ENCODE data around the gene TNRC6B. TPM values are rescaled to one million over a fixed set of nuclear protein-coding genes. Genes with fewer than 3 reads are reported as not detected.
A peak's percentile ranks its signal among the peaks of the same experiment; 100 is the strongest.

TNRC6B gene
- polyA plus RNA-seq, 3 donors = 7.2 to 16.5 (median 11.8) TPM

DNA sequence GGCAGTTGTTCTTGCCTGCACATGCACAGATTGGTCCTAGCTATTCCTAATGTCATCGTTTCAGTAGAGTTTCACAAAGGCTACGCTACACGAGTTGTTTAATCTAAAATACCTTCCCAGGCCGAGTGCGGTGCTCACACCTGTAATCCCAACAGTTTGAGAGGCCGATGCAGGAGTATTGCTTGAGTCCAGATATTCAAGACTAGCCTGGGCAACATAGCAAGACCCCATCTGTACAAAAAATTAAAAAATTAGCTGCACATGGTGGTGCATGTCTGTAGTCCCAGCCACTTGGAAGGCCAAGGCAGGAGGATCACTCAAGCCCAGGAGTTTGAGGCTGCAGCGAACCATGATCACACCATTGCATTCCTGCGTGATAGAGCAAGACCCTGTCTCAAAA is 56.2 kb downstream of the TNRC6B start:
- H3K27me3 Mint-ChIP-seq (ENCODE audit: low read depth in 3 of 3) = peaks cover 0 to 1% (median 0%) of the 10 kb centered on the region in 3 donors
- TF ChIP-seq, protein P1, sequence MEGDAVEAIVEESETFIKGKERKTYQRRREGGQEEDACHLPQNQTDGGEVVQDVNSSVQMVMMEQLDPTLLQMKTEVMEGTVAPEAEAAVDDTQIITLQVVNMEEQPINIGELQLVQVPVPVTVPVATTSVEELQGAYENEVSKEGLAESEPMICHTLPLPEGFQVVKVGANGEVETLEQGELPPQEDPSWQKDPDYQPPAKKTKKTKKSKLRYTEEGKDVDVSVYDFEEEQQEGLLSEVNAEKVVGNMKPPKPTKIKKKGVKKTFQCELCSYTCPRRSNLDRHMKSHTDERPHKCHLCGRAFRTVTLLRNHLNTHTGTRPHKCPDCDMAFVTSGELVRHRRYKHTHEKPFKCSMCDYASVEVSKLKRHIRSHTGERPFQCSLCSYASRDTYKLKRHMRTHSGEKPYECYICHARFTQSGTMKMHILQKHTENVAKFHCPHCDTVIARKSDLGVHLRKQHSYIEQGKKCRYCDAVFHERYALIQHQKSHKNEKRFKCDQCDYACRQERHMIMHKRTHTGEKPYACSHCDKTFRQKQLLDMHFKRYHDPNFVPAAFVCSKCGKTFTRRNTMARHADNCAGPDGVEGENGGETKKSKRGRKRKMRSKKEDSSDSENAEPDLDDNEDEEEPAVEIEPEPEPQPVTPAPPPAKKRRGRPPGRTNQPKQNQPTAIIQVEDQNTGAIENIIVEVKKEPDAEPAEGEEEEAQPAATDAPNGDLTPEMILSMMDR (IDR thresholded peaks at IDR 0.05) = no peak
- no peaks in the 10 kb centered on the region for H3K9me3 ChIP-seq (replicated peaks in 1 of 2; ENCODE audit: control insufficient read depth in 1 of 2, insufficient read depth in 1 of 2, low read length in 2 of 2)
- H3K9me3 Mint-ChIP-seq = no peaks in the 10 kb centered on the region
- H3K4me2 ChIP-seq (replicated peaks; ENCODE audit: extremely low read depth, low read length, poor library complexity, severe bottlenecking) = no peak overlapping the region
- intact Hi-C loops (cut with micrococcal nuclease) = no loop called here
- peaks cover 29% of the 10 kb centered on the region for H3K4me1 Mint-ChIP-seq
- no peak for DNase-seq
- peaks cover 96% of the 10 kb centered on the region for H3K79me2 ChIP-seq (ENCODE audit: insufficient read depth, low read length)
- 98% methylated on average over 5 of the region's 8 CpGs for WGBS (ENCODE audit: insufficient coverage)
- H3K4me3 Mint-ChIP-seq = no peak overlapping the region
- peak overlapping the region in 1 of 7 donors; percentile 16 for H3K27ac Mint-ChIP-seq
- peaks cover 22 to 74% of the 10 kb centered on the region in 2 donors for H3K36me3 ChIP-seq (replicated peaks in 1 of 2; ENCODE audit: control insufficient read depth in 1 of 2, insufficient read depth in 2 of 2, low read length in 2 of 2)
- no peak overlapping the region for H3K9ac ChIP-seq (ENCODE audit: insufficient read depth, low read length, poor library complexity, severe bottlenecking)
- no peak overlapping the region for H3K27ac ChIP-seq (ENCODE audit: low read depth in 1 of 2, low read length in 2 of 2)
- peaks cover 89% of the 10 kb centered on the region for H4K20me1 ChIP-seq (ENCODE audit: insufficient read depth, low read length)
- H3K4me3 ChIP-seq (replicated peaks in 1 of 3; ENCODE audit: low read depth in 2 of 3, low read length in 3 of 3) = no peak overlapping the region
- no peak overlapping the region for H2AFZ ChIP-seq (ENCODE audit: insufficient read depth, low read depth, low read length, poor library complexity, severe bottlenecking)
- H3K27me3 ChIP-seq (ENCODE audit: control insufficient read depth in 2 of 2, insufficient read depth in 2 of 2, low read length in 2 of 2) = no peaks in the 10 kb centered on the region
- H3K36me3 Mint-ChIP-seq = peaks cover 37 to 70% of the 10 kb centered on the region in 2 donors
- H3K4me1 ChIP-seq (ENCODE audit: control insufficient read depth in 1 of 2, insufficient read depth in 2 of 2, low read length in 2 of 2) = peaks cover 0 to 12% of the 10 kb centered on the region in 2 donors

DNA sequence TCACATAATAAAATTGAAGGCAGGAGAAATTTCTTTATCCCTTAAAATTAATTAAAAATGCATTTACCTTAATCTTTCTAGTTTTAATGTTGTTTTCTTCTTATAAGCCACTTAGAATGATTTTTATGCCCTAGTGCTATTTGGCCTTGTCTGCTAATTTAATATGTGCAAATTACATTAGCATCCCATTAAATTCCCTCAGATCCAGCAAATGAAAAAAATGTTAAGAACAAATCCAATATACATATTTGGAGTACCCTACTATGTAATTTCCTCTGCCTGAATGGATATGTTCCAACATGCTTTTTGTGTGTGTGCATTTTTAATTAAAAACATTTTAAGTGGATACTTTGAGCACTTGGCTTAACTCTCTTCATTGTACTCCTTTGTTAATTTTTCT is 56.9 kb downstream of the TNRC6B start:
- DNase-seq = no peak
- H3K27me3 ChIP-seq (ENCODE audit: control insufficient read depth in 2 of 2, insufficient read depth in 2 of 2, low read length in 2 of 2) = no peaks in the 10 kb centered on the region
- H4K20me1 ChIP-seq (ENCODE audit: insufficient read depth, low read length) = peaks cover 89% of the 10 kb centered on the region
- Mint-ChIP-seq H3K36me3 (peaks cover 33 to 64% of the 10 kb centered on the region in 2 donors), H3K4me1 (peaks cover 36% of the 10 kb centered on the region), H3K27ac (no peak overlapping the region), H3K27me3 (ENCODE audit: low read depth in 3 of 3) (peaks cover 0 to 1% (median 0%) of the 10 kb centered on the region in 3 donors), H3K4me3 (no peak overlapping the region), H3K9me3 (peaks cover 0 to 2% (median 0%) of the 10 kb centered on the region in 7 donors)
- no peak overlapping the region for H3K9ac ChIP-seq (ENCODE audit: insufficient read depth, low read length, poor library complexity, severe bottlenecking)
- H3K27ac ChIP-seq (ENCODE audit: low read depth in 1 of 2, low read length in 2 of 2) = no peak overlapping the region
- no peak overlapping the region for H3K4me2 ChIP-seq (replicated peaks; ENCODE audit: extremely low read depth, low read length, poor library complexity, severe bottlenecking)
- TF ChIP-seq, protein P1 (IDR thresholded peaks at IDR 0.05) = no peak
- no peaks in the 10 kb centered on the region for H3K9me3 ChIP-seq (replicated peaks in 1 of 2; ENCODE audit: control insufficient read depth in 1 of 2, insufficient read depth in 1 of 2, low read length in 2 of 2)
- H2AFZ ChIP-seq (ENCODE audit: insufficient read depth, low read depth, low read length, poor library complexity, severe bottlenecking) = no peak overlapping the region
- peaks cover 0 to 16% of the 10 kb centered on the region in 2 donors for H3K4me1 ChIP-seq (ENCODE audit: control insufficient read depth in 1 of 2, insufficient read depth in 2 of 2, low read length in 2 of 2)
- intact Hi-C loops (cut with micrococcal nuclease) = no loop called here
- peaks cover 15 to 66% of the 10 kb centered on the region in 2 donors for H3K36me3 ChIP-seq (replicated peaks in 1 of 2; ENCODE audit: control insufficient read depth in 1 of 2, insufficient read depth in 2 of 2, low read length in 2 of 2)
- H3K4me3 ChIP-seq (replicated peaks in 1 of 3; ENCODE audit: low read depth in 2 of 3, low read length in 3 of 3) = no peak overlapping the region
- peaks cover 96% of the 10 kb centered on the region for H3K79me2 ChIP-seq (ENCODE audit: insufficient read depth, low read length)
